22Rv1 (cell line): Measurements from ENCODE around the gene UHRF1.

Source experiments
- ZFX ChIP-seq: fragments of 450-650 bp; IDR thresholded peaks from 2 replicates; pipeline ENCODE4 v1.6.1; 2017; ENCODE audit warnings: antibody characterized with exemption, borderline replicate concordance
- TF ChIP-seq, protein P1 (sequence below): fragments of 450-650 bp; IDR thresholded peaks from 2 replicates; pipeline ENCODE4 v1.5.1; 2017; ENCODE audit warnings: mild to moderate bottlenecking

DNA sequence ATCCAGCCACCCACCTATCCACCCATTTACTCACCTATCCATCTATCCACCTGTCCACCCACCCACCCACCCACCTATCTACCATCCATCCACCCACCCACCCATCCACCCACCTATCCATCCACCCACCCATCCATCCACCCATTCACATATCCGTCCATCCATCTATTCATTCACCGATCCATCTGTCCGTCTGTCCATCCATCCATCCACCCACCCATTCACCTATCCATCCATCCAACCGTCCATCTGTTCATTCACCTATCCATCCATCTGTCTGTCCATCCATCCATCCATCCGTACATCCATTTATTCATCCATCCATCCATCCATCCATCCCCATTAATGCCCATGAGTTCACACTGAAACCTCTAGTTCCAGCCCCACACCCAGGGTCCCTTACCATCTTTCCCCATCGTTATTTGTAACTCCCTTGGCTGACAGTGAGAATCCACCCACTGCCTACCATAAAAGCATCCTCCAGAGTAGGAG, 90.9 kb downstream of the UHRF1 start:
- TF ChIP-seq, protein P1, sequence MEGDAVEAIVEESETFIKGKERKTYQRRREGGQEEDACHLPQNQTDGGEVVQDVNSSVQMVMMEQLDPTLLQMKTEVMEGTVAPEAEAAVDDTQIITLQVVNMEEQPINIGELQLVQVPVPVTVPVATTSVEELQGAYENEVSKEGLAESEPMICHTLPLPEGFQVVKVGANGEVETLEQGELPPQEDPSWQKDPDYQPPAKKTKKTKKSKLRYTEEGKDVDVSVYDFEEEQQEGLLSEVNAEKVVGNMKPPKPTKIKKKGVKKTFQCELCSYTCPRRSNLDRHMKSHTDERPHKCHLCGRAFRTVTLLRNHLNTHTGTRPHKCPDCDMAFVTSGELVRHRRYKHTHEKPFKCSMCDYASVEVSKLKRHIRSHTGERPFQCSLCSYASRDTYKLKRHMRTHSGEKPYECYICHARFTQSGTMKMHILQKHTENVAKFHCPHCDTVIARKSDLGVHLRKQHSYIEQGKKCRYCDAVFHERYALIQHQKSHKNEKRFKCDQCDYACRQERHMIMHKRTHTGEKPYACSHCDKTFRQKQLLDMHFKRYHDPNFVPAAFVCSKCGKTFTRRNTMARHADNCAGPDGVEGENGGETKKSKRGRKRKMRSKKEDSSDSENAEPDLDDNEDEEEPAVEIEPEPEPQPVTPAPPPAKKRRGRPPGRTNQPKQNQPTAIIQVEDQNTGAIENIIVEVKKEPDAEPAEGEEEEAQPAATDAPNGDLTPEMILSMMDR, result no peak
- TF ChIP-seq ZFX, result no peak
